GM12864 (cell line): ENCODE results near the gene SHROOM3.

Experiments used
- DNase-seq: peaks from one replicate; pipeline ENCODE4 v3.0.0-alpha.2; 2011; ENCODE audit warnings: low read depth
- H3K4me3 ChIP-seq: 2 replicates; pipeline ENCODE4 v1.5.1; 2011; ENCODE audit warnings: mild to moderate bottlenecking, low read depth, low read length, control low read depth
- CTCF ChIP-seq: IDR thresholded peaks from 2 replicates; pipeline ENCODE4 v1.5.1; 2011; ENCODE audit warnings: low read depth, mild to moderate bottlenecking, moderate library complexity, low read length, control low read depth, inconsistent platforms; ENCODE audit errors: missing control alignments

SHROOM3 gene

GRCh38 chr4:76751612-76752343 is 316.7 kb downstream of the SHROOM3 start:
- H3K4me3 ChIP-seq: no peak overlapping the region
- DNase-seq: no peak
- TF ChIP-seq CTCF: no peak

- no peak for TF ChIP-seq CTCF
- no peak for DNase-seq
- H3K4me3 ChIP-seq: no peak overlapping the region
Observed at GRCh38 chr4:76752861-76753501, 318.0 kb downstream of the SHROOM3 start.

GRCh38 chr4:76753814-76754213 is 318.8 kb downstream of the SHROOM3 start:
- no peak for TF ChIP-seq CTCF
- no peak overlapping the region for H3K4me3 ChIP-seq
- DNase-seq: no peak

- no peak overlapping the region for H3K4me3 ChIP-seq
- no peak for DNase-seq
- TF ChIP-seq CTCF: no peak
Observed at GRCh38 chr4:76754439-76754838, 319.4 kb downstream of the SHROOM3 start.

GRCh38 chr4:76755756-76756155 is 320.7 kb downstream of the SHROOM3 start:
- no peak for DNase-seq
- H3K4me3 ChIP-seq: no peak overlapping the region
- TF ChIP-seq CTCF: no peak

- DNase-seq: no peak
- no peak for TF ChIP-seq CTCF
- H3K4me3 ChIP-seq: no peak overlapping the region
Observed at GRCh38 chr4:76756416-76756815, 321.4 kb downstream of the SHROOM3 start.
